Activated effector memory CD4-positive, alpha-beta T cell treated with anti-CD3 and anti-CD28 coated beads, Interleukin-2, amount 50 U/mL, for 16 hours (primary cell): ENCODE results near the gene DDX1.
A peak's percentile ranks its signal among the peaks of the same experiment; 100 is the strongest.
"Not testable (repeated sequence)": the region's sequence is repeated elsewhere in the genome, so short reads cannot be mapped to it uniquely, and the experiment has no call there.

Experiments
- DNase-seq: peaks from one replicate; pipeline ENCODE4 v3.0.0-alpha.2; 2020

DDX1 gene

GRCh38 chr2:15591692-15592463, at the start of gene DDX1:
Gene DDX1, plus strand, starts transcription at chr2:15591868. Its CDS starts 66 bp downstream, at chr2:15591934.
- DNase-seq = peak; percentile 95

GRCh38 chr2:15542269-15542668, 49.4 kb upstream of the DDX1 start:
- not testable (repeated sequence) for DNase-seq

- DNase-seq = no peak
Observed at GRCh38 chr2:15543053-15543452, 48.6 kb upstream of the DDX1 start.

GRCh38 chr2:15543541-15543940, 48.1 kb upstream of the DDX1 start:
- no peak for DNase-seq

- no peak for DNase-seq
Observed at GRCh38 chr2:15544227-15544626, 47.4 kb upstream of the DDX1 start.

- DNase-seq = no peak
Observed at GRCh38 chr2:15546297-15547098, 45.2 kb upstream of the DDX1 start.

GRCh38 chr2:15547115-15547876, 44.4 kb upstream of the DDX1 start:
- DNase-seq = no peak

- no peak for DNase-seq
Observed at GRCh38 chr2:15548974-15549373, 42.7 kb upstream of the DDX1 start.

GRCh38 chr2:15553519-15553918, 38.1 kb upstream of the DDX1 start:
- DNase-seq = no peak

- DNase-seq = no peak
Observed at GRCh38 chr2:15553951-15554350, 37.7 kb upstream of the DDX1 start.

- no peak for DNase-seq
Observed at GRCh38 chr2:15554525-15555218, 37.0 kb upstream of the DDX1 start.

GRCh38 chr2:15555760-15556193, 35.9 kb upstream of the DDX1 start:
- DNase-seq = no peak

- DNase-seq = no peak
Observed at GRCh38 chr2:15556311-15556930, 35.2 kb upstream of the DDX1 start.

GRCh38 chr2:15557887-15558311, 33.8 kb upstream of the DDX1 start:
- DNase-seq = no peak

GRCh38 chr2:15559379-15560139, 32.1 kb upstream of the DDX1 start:
- DNase-seq = no peak

- DNase-seq = peak; percentile 63
Observed at GRCh38 chr2:15560140-15560987, 31.3 kb upstream of the DDX1 start.

GRCh38 chr2:15560988-15561573, 30.6 kb upstream of the DDX1 start, which contains the start of gene NBAS:
Gene NBAS, minus strand, starts transcription at chr2:15561334. Its CDS starts 30 bp downstream, at chr2:15561304.
- DNase-seq = peak; percentile 91

GRCh38 chr2:15561574-15562344, 29.9 kb upstream of the DDX1 start:
- peak; percentile 73 for DNase-seq
